AG04450 (cell line): Measurements from ENCODE around the gene NAXD. TPM values are rescaled to one million over a fixed set of nuclear protein-coding genes. Genes with fewer than 3 reads are reported as not detected.

Experiments used
- CTCF ChIA-PET: fragments of 300-600, 350-600 bp; formaldehyde crosslinking; extraction: SDS; loops from one replicate; lab custom pipeline; 2022; ENCODE audit warnings: antibody characterized with exemption, inconsistent platforms; lab: Charles Lee
- POLR2A ChIA-PET: fragments of 350-600 bp; formaldehyde crosslinking; extraction: SDS; loops from one replicate; lab custom pipeline; 2021; ENCODE audit warnings: antibody characterized with exemption, inconsistent platforms; lab: Yijun Ruan, JAX
- DNase-seq: peaks from one replicate; pipeline ENCODE4 v3.0.0-alpha.2; 2011; ENCODE audit warnings: low read depth, low spot score
- H3K27ac ChIP-seq: one replicate; pipeline ENCODE4 v1.5.1; 2012; ENCODE audit warnings: low read depth, low read length, control low read depth
- H3K27me3 ChIP-seq: one replicate; pipeline ENCODE4 v1.6.0; 2012; ENCODE audit warnings: low read length; ENCODE audit not compliant: control insufficient read depth, insufficient read depth
- H3K4me3 ChIP-seq: 2 replicates; pipeline ENCODE4 v1.5.1; 2011; ENCODE audit warnings: mild to moderate bottlenecking, low read depth, low read length, control low read depth
- H3K9me3 ChIP-seq: 2 replicates; pipeline ENCODE4 v1.5.1; 2012; ENCODE audit warnings: low read length; ENCODE audit not compliant: control insufficient read depth, insufficient read depth
- polyA plus RNA-seq: library from polyadenylated mRNA; depleted of rRNA; stranded (reverse); fragments of >200 nt; gene quantifications from 2 replicates; pipeline ENCODE4 v1.2.3, GENCODE V29; 2011
- TF ChIP-seq, protein P1 (sequence below): IDR thresholded peaks from 2 replicates; pipeline ENCODE4 v1.5.1; 2011; ENCODE audit warnings: low read depth, low read length, control low read depth, inconsistent platforms

The NAXD gene
- polyA plus RNA-seq, 1 experiment: 35.0 TPM

- TF ChIP-seq, protein P1, sequence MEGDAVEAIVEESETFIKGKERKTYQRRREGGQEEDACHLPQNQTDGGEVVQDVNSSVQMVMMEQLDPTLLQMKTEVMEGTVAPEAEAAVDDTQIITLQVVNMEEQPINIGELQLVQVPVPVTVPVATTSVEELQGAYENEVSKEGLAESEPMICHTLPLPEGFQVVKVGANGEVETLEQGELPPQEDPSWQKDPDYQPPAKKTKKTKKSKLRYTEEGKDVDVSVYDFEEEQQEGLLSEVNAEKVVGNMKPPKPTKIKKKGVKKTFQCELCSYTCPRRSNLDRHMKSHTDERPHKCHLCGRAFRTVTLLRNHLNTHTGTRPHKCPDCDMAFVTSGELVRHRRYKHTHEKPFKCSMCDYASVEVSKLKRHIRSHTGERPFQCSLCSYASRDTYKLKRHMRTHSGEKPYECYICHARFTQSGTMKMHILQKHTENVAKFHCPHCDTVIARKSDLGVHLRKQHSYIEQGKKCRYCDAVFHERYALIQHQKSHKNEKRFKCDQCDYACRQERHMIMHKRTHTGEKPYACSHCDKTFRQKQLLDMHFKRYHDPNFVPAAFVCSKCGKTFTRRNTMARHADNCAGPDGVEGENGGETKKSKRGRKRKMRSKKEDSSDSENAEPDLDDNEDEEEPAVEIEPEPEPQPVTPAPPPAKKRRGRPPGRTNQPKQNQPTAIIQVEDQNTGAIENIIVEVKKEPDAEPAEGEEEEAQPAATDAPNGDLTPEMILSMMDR: no peak
- Histone ChIP-seq H3K27me3 (no peaks in the 10 kb centered on the region), H3K4me3 (no peak overlapping the region), H3K9me3 (peaks cover 12% of the 10 kb centered on the region; the same call in 1 of the 2 replicates), H3K27ac (no peak overlapping the region)
- POLR2A ChIA-PET: no interaction called here
- DNase-seq: no peak
- CTCF ChIA-PET: no interaction called here
These were observed 62.6 kb downstream of the NAXD start for GRCh38 chr13:110677731-110678545.

- Histone ChIP-seq H3K27me3 (no peaks in the 10 kb centered on the region), H3K27ac (no peak overlapping the region), H3K9me3 (peaks cover 9% of the 10 kb centered on the region; the same call in 1 of the 2 replicates), H3K4me3 (no peak overlapping the region)
- ChIA-PET POLR2A (no interaction called here), CTCF (interaction anchor here (0.6 to 1.2 kb wide), 4 partner anchors 14 to 333 kb away, joined by 3 to 6 read pairs (median 3); no protein-coding TSS in a partner anchor)
- TF ChIP-seq, protein P1: peak; percentile 54
- DNase-seq: no peak
These were observed 65.5 kb downstream of the NAXD start for GRCh38 chr13:110680852-110681251.

- Histone ChIP-seq H3K27ac (no peak overlapping the region), H3K4me3 (no peak overlapping the region), H3K9me3 (no peaks in the 10 kb centered on the region; the same call in 1 of the 2 replicates), H3K27me3 (no peaks in the 10 kb centered on the region)
- ChIA-PET CTCF (interaction anchor here (1.1 to 1.4 kb wide), 2 partner anchors 15 to 137 kb away, joined by 3 to 5 read pairs; no protein-coding TSS in a partner anchor), POLR2A (no interaction called here)
- TF ChIP-seq, protein P1: no peak
- DNase-seq: no peak
These were observed 66.7 kb downstream of the NAXD start for GRCh38 chr13:110681868-110682550.

- Histone ChIP-seq H3K4me3 (no peak overlapping the region), H3K9me3 (no peaks in the 10 kb centered on the region; the same call in 1 of the 2 replicates), H3K27me3 (no peaks in the 10 kb centered on the region), H3K27ac (no peak overlapping the region)
- CTCF ChIA-PET: interaction anchor here (0.6 to 1.4 kb wide), 2 partner anchors 136 to 137 kb away, joined by 3 to 5 read pairs; no protein-coding TSS in a partner anchor
- no peak for DNase-seq
- POLR2A ChIA-PET: no interaction called here
- TF ChIP-seq, protein P1: no peak
These were observed 67.4 kb downstream of the NAXD start for GRCh38 chr13:110682746-110683145.
